SK-N-MC (cell line): Measurements from ENCODE around the gene MYO15A.

ENCODE experiments used
- DNase-seq: peaks from one replicate; pipeline ENCODE4 v3.0.0-alpha.2; 2011; ENCODE audit warnings: low read depth, low spot score
- H3K27ac ChIP-seq: fragments of 200-600 bp; sonication (generic); 2 replicates; pipeline ENCODE4 v1.5.1; 2016; ENCODE audit warnings: mixed run types
- H3K36me3 ChIP-seq: fragments of 200-600 bp; sonication (generic); 2 replicates; pipeline ENCODE4 v1.6.1; 2017; ENCODE audit warnings: antibody characterized with exemption, low read length, mixed read lengths; ENCODE audit not compliant: insufficient read depth
- H3K4me3 ChIP-seq: fragments of 200-600 bp; sonication (generic); 2 replicates; pipeline ENCODE4 v1.5.1; 2016
- H3K9ac ChIP-seq: fragments of 200-600 bp; sonication (generic); 2 replicates; pipeline ENCODE4 v1.8.0; 2017; ENCODE audit warnings: mixed run types, mixed read lengths; ENCODE audit not compliant: insufficient read length
- H3K9me3 ChIP-seq: fragments of 200-600 bp; sonication (generic); 2 replicates; pipeline ENCODE4 v1.6.1; 2017; ENCODE audit warnings: low read depth, mild to moderate bottlenecking, antibody characterized with exemption, low read length, moderate library complexity, mixed read lengths
- EZH2 ChIP-seq: fragments of 200-600 bp; sonication (generic); IDR thresholded peaks from one replicate; pipeline ENCODE4 v1.6.1; 2017; ENCODE audit warnings: antibody characterized with exemption
- FOXP2 ChIP-seq: optimal IDR thresholded peaks from 2 replicates; pipeline ENCODE3; 2011; ENCODE audit warnings: mild to moderate bottlenecking, moderate library complexity; ENCODE audit not compliant: insufficient read depth; ENCODE audit errors: extremely low read length, control extremely low read depth
- POLR2AphosphoS5 ChIP-seq: IDR thresholded peaks from 2 replicates; pipeline ENCODE4 v1.6.1; 2012; ENCODE audit warnings: mild to moderate bottlenecking, low read depth, low read length, borderline replicate concordance

MYO15A gene

GRCh38 chr17:18120461-18121017, 12.0 kb downstream of the MYO15A start:
- DNase-seq = no peak
- no peak for TF ChIP-seq EZH2
- no peak for TF ChIP-seq POLR2AphosphoS5
- TF ChIP-seq FOXP2 = no peak
- H3K9me3 ChIP-seq = no peaks in the 10 kb centered on the region
- H3K9ac ChIP-seq = no peak overlapping the region
- H3K27ac ChIP-seq = no peak overlapping the region
- H3K4me3 ChIP-seq = no peak overlapping the region
- no peaks in the 10 kb centered on the region for H3K36me3 ChIP-seq

DNA sequence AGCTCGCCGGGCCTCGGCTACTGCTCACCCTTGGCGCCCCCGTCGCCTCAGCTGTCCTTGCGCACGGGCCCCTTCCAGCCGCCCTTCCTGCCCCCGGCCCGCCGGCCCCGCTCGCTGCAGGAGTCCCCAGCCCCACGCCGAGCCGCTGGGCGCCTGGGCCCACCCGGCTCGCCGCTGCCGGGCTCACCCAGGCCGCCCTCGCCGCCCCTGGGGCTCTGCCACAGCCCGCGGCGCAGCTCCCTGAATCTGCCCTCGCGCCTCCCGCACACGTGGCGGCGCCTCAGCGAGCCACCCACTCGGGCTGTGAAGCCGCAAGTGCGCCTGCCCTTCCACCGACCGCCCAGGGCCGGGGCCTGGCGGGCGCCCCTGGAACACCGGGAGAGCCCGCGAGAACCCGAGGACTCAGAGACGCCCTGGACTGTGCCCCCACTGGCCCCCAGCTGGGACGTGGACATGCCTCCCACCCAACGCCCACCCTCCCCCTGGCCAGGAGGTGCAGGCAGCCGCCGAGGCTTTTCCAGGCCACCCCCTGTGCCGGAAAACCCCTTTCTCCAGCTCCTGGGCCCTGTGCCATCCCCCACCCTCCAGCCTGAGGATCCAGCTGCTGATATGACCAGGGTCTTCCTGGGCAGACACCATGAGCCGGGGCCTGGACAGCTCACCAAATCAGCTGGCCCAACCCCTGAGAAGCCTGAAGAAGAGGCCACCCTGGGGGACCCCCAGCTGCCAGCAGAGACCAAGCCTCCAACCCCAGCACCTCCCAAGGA, 12.8 kb downstream of the MYO15A start:
- Histone ChIP-seq H3K9ac (no peak overlapping the region), H3K36me3 (no peaks in the 10 kb centered on the region), H3K9me3 (no peaks in the 10 kb centered on the region), H3K27ac (no peak overlapping the region), H3K4me3 (no peak overlapping the region)
- TF ChIP-seq FOXP2 = no peak
- no peak for TF ChIP-seq EZH2
- TF ChIP-seq POLR2AphosphoS5 = no peak
- no peak for DNase-seq

DNA sequence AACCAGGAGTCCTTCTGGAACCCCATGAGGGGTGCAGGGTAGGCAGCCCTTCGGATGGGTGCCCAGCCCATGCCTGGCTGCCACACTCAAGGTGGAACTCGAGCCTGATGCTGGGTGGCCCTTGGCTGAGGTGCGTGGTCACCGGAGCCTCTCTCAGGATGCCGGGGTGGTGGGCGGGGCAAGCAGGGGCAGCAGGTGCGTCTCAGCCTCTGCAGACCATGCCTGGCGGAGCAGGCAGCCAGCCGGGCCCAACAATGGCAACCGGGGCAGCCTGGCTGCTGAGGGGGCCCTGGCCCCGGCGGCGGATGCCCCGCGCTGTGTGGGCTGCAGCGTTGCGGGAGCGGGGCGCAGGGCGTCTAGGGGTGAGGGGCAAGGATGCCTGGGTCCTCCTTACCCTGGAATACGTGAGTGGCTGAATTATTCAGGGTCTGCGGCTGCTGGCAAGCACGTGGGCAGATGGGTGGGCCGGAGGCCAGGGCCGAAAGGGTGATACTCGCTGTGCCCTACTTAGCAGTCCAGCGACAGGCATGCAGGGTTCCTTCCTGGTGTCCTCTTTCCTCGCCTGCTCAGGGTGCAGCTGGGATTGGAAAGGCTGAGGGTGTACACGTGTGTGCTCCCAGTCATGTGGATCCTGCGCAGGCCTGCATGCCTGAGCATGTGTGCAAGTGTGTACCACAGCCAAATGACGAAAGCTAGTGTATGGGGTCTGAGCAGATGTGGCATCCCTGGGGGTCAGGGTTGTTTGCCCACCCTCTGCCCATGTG, 14.6 kb downstream of the MYO15A start:
- no peak for DNase-seq
- Histone ChIP-seq H3K9me3 (no peaks in the 10 kb centered on the region), H3K27ac (no peak overlapping the region), H3K9ac (no peak overlapping the region), H3K36me3 (no peaks in the 10 kb centered on the region), H3K4me3 (no peak overlapping the region)
- TF ChIP-seq FOXP2 = no peak
- TF ChIP-seq EZH2 = no peak
- no peak for TF ChIP-seq POLR2AphosphoS5

GRCh38 chr17:18124345-18125126, 16.0 kb downstream of the MYO15A start:
- Histone ChIP-seq H3K4me3 (no peak overlapping the region), H3K9ac (no peak overlapping the region), H3K36me3 (no peaks in the 10 kb centered on the region), H3K9me3 (no peaks in the 10 kb centered on the region), H3K27ac (no peak overlapping the region)
- DNase-seq = no peak
- TF ChIP-seq EZH2 (no peak), POLR2AphosphoS5 (no peak), FOXP2 (no peak)

DNA sequence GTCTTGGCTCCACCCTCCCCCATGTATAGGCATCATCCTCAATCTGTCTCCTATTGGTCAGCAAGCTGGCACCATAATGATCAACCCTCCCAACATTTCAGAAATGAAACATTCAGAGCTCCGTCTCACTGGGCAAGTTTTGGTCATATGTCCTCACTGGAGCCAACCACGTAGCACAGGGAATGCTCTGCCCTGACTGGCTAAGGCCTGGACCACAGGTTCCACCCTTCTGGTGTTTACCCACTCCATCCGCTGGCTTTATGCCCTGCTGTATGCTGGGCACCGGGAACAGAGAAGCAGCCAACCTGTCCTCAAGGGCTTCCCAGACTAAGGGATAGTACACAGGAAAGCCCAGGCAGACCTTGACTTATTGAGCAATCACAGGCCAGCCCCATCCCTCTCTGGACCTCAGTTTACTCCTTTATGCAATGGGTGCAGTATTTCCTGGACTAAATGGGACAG, 20.5 kb downstream of the MYO15A start:
- H3K27ac ChIP-seq = no peak overlapping the region
- H3K4me3 ChIP-seq = no peak overlapping the region
- DNase-seq = no peak
- H3K9ac ChIP-seq = no peak overlapping the region
- H3K36me3 ChIP-seq = no peaks in the 10 kb centered on the region
- H3K9me3 ChIP-seq = no peaks in the 10 kb centered on the region
- no peak for TF ChIP-seq EZH2
- TF ChIP-seq FOXP2 = no peak
- no peak for TF ChIP-seq POLR2AphosphoS5

DNA sequence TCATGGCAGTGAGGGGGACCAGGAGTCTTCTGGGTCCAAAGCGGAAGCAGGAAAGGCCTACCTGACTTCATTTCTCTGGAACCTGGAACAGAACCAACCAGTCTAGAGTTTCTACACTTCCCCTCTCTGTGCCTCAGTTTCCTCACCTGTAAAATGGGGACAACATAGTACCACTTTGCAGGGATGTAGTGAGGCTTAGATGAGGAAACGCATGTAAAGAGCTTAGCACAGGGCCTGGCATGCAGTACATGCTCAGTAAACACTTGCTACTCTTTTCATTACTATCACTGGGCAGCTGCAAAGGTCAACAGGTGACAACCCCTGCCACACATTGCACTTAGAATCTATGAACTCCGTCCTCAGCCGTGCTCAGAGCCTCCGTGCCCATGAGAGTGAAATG, 24.2 kb downstream of the MYO15A start:
- Histone ChIP-seq H3K4me3 (no peak overlapping the region), H3K9ac (no peak overlapping the region), H3K27ac (no peak overlapping the region), H3K9me3 (no peaks in the 10 kb centered on the region), H3K36me3 (no peaks in the 10 kb centered on the region)
- DNase-seq = no peak
- no peak for TF ChIP-seq FOXP2
- TF ChIP-seq POLR2AphosphoS5 = no peak
- no peak for TF ChIP-seq EZH2

GRCh38 chr17:18136357-18136756, 27.8 kb downstream of the MYO15A start:
- Histone ChIP-seq H3K36me3 (no peaks in the 10 kb centered on the region), H3K9me3 (no peaks in the 10 kb centered on the region)

More at GRCh38 chr17:18136357-18136756, 27.8 kb downstream of the MYO15A start:
- no peak for TF ChIP-seq EZH2
- no peak for TF ChIP-seq POLR2AphosphoS5
- no peak for TF ChIP-seq FOXP2
- no peak overlapping the region for H3K4me3 ChIP-seq
- no peak overlapping the region for H3K9ac ChIP-seq
- no peak for DNase-seq
- H3K27ac ChIP-seq = no peak overlapping the region
